HG03045 (cell line): ENCODE results near the gene SH3BP5.

Experiments used
- ATAC-seq: cut with Tn5 transposase; IDR thresholded peaks from one replicate; pipeline ENCODE4 v1.9.1; 2021; ENCODE audit warnings: mild to moderate bottlenecking, moderate library complexity; ENCODE audit not compliant: unreplicated experiment

Gene SH3BP5

DNA sequence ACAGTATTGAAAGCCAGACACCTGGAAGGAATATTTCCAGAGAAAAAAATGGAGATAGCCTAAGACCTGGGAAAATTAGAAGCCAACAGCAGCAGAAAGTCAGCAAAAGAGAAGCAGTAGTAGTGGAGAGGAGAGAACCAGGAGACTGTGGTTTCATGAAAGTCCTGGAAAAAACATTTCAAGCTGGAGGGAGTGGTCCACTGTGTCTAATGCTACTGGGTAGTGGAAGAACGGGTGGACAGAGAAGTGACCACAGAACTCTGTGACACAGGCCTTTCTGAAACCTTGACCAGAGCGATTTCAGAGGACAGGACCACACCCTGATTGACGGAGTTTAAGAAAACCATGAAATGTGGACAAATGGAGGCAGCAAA is 15.3 kb upstream of the SH3BP5 start:
- no peak for ATAC-seq

DNA sequence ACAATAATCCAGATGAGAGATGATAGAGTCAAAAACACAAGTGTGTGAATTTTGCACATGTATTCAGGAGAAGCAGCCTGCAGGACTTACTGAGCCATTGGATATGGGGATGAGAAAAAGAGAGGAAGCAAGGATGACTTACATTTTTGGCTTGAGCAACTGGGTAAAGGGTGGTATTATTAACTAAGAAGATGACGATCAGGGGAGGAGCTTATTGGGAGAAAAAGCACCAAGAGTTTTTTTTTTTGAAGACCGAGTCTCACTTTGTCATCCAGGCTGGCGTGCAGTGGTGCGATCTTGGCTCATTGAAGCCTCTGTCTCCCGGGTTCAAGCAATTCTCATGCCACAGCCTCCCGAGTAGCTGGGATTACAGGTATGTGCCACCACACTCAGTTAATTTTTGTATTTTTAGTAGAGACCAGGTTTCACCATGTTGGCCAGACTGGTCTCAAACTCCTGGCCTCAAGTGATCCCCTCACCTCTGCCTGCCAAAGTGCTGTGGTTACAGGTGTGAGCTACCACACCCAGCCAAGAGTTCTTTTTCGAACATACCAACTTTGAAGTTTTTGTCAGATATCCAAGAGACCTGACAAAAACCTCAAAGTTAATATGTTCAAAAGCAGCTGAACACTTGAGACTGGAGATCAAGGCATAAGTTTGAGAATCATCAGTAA is 14.8 kb upstream of the SH3BP5 start:
- no peak for ATAC-seq

- ATAC-seq, result no peak
Observed at GRCh38 chr3:15346516-15346915, 14.1 kb upstream of the SH3BP5 start.

GRCh38 chr3:15345608-15346137 is 13.3 kb upstream of the SH3BP5 start:
- ATAC-seq, result peak; percentile 86

DNA sequence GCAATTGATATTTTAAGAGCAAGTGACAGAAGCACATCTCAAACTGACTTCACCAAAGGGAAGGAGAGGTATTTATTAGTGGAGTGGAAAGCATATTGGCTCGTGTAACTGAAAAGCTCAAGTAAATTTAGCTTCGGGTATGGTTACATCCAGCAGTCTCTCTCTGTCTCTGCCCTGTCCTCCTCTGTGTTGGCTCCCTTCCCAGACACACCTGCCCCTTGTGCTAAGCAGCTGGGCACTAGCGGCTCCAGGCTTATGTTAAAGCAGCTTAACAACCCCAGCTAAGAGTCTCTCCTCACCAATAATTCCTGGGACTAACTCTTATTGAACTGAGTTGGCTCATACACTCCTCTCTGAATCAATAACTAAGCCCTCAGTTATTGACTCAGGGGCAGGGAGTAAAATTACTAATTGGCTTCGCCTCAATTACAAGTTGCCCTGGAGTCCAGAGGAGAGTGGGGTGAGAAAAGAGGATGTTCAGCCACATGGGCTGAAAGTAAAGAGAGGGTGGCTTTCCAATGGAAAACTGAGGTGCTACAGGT is 12.8 kb upstream of the SH3BP5 start:
- ATAC-seq, result peak; percentile 38

GRCh38 chr3:15342945-15343344 is 10.6 kb upstream of the SH3BP5 start:
- no peak for ATAC-seq

GRCh38 chr3:15342246-15342645 is 9.9 kb upstream of the SH3BP5 start:
- ATAC-seq, result no peak

- no peak for ATAC-seq
Observed at GRCh38 chr3:15341030-15341726, 8.8 kb upstream of the SH3BP5 start.

GRCh38 chr3:15339786-15340215 is 7.4 kb upstream of the SH3BP5 start:
- no peak for ATAC-seq

- ATAC-seq, result no peak
Observed at GRCh38 chr3:15339001-15339400, 6.6 kb upstream of the SH3BP5 start.

GRCh38 chr3:15337963-15338362 is 5.6 kb upstream of the SH3BP5 start:
- ATAC-seq, result no peak

DNA sequence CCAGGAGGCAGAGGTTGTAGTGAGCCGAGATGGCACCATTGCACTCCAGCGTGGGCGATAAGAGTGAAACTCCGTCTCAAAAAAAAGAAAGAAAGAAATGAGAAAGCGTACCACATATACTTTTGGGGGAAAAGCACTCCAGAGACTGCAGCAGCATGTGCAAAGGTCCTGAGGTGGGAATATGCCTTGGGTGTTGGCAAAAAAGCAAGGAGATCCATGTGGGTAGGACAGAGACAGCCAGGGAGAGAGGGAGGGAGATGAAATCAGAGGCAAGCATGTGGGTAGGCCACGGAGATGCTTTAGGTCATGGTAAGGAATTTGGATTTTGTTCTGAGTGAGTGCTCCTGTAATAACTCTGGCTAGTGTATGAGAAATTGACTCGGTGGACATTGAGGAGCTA is 3.7 kb upstream of the SH3BP5 start:
- no peak for ATAC-seq

DNA sequence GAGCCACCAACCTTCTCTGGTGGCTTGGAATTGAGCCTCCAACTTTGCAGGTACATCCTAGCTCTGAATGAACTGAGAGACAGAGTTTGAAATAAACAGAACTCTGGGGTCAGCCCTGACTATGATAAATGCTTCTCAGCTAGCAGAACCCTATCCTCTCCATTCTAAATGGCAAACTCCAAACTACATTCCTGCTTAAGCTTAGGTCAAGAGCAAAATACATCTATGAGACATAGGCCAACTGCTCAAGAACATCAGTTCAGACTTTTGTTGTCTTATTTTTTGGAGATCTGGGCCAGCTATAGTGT is 1.5 kb upstream of the SH3BP5 start:
- ATAC-seq, result no peak

- ATAC-seq, result no peak
Observed at GRCh38 chr3:15333099-15333955, 941 bp upstream of the SH3BP5 start.

DNA sequence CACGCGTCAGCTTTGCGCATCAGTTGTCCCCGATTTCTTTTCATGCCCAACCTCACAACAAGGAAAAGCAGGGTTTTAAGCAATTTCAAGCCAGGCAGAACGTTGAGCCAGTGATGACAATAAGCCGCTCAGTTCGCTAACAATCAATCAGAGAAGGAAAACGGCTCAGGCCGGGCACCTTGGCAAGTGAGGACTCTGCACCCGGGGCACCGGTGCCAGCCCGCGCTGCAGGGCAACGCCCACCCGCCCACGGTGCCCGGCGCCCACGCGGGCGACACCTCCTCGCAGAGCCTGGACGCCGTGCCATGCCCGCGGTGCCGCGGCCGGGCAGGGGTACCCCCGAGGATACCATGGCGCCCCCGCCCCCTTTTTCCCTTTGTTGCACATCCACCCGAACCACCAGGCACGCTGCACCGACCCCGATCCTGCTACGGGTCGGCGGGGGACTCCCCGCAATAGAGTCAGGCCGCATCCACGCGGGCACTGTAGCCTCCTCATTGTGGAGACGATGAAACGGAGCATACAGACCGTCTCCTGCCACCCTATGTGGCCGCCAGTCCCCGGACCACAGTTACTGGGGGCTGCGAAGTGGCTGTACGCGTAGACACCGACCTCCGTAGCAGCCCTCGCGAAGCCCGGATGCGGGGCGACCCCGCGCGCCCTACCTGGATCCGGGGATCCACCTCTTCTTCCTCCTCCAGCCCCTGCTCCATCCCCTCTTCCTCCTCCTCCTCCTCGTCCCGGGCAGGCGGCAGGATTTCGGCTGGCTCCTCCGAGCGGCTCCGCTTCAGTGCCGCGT is 581 bp downstream of the SH3BP5 start:
- peak; percentile 37 for ATAC-seq

- ATAC-seq, result no peak
Observed at GRCh38 chr3:15331072-15331605, 1.2 kb downstream of the SH3BP5 start.

DNA sequence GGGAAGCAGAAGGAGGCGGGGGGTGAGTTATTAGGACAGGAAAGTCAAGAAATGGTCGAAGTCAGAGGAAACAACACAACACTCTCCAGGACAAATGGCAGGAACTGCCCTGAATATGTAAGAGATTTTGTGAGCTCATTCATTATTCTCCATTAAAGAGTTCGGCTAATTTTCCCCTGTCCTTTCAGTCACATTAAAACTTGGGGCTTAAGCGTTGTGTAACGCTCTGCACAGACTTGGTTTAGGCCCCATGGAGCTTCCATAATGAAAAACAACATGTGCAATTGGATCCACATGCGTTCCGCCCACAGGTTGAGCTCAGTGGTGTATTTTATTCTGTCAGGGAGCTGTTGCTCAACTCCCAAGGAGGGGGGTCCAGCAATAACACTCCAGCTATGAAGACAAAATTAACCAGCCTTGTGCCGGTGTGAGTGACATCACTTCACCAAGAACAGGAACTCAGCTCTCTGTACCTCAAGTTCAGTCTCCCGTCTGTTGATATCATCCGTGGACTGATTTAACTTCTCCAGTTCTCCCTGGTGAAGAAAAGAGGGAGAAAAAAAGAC is 2.3 kb downstream of the SH3BP5 start:
- ATAC-seq, result no peak

- no peak for ATAC-seq
Observed at GRCh38 chr3:15329046-15330005, 3.1 kb downstream of the SH3BP5 start.

DNA sequence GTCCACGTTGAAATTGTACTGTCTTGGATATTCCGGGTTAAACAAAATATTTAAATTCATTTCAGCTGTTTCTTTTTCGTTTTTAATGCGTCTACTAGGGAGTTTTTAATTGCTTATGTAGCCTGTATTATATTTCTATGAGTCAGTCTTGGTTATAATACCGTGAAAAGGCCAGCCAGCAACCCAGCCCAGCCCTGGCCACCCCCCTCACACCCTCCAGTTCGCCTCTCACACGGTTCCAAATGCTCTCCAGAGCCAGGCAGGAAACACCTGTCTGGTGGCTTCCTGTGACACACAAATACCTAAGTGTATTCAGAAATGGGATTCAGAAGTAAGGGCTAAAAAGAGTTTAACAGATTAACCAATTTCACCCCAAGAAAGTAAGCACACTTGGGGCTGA is 4.4 kb downstream of the SH3BP5 start:
- ATAC-seq, result no peak
